Measurements from ENCODE around the gene MLIP. TPM values are rescaled to one million over a fixed set of nuclear protein-coding genes. Genes with fewer than 3 reads are reported as not detected.
"Not testable (repeated sequence)": the region's sequence is repeated elsewhere in the genome, so short reads cannot be mapped to it uniquely, and the experiment has no call there.

The MLIP gene
- total RNA-seq, 1 donor from 2014 or later: not detected

GRCh38 chr6:54216336-54216735 lies 105.1 kb downstream of the MLIP start:
- intact Hi-C loops (cut with micrococcal nuclease): no loop called here

GRCh38 chr6:54217018-54217417 lies 105.8 kb downstream of the MLIP start:
- intact Hi-C loops (cut with micrococcal nuclease): no loop called here

GRCh38 chr6:54222217-54222616 lies 111.0 kb downstream of the MLIP start:
- intact Hi-C loops (cut with micrococcal nuclease): no loop called here

DNA sequence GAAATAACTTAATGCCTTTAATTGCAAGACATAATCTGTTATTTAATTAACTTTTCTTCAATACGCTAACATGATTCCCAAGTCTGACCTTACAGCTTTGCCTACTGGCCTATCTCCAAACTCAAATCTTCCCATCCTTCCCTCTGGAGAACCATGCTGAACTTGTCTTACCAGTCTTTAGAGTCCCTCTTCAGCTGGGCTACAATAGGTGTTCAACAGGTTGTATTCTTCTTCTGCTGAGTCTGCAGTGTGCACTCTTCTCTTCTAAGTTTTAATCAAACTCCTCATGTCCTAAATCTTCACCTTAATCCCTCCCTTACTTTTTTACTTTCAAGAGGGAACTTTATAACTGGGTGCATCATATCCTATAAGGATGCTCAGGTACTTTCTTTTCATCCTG lies 121.5 kb downstream of the MLIP start:
- intact Hi-C loops (cut with micrococcal nuclease): no loop called here

- intact Hi-C loops (cut with micrococcal nuclease): no loop called here
These were observed 123.3 kb downstream of the MLIP start for GRCh38 chr6:54234539-54234938.

DNA sequence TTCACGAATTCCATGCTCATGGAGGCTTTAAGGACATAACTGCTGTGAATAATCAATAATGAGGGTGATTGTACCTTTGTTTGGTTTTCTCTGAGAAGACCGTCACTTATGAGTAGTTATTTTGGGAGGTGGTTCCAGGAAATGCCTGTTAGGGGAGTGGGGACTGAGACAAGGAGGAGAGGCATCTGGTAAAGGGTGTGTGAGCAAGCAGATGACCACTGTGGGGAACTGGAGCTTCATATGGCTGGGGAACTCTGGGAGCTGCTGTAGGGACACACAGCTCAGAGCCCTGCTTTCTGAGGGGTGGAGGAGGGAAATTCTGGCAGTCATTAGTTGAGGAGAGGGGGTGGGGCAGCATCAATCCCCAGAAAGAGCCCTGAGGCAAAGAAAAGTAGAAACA lies 125.7 kb downstream of the MLIP start:
- intact Hi-C loops (cut with micrococcal nuclease): no loop called here

GRCh38 chr6:54238396-54238795 lies 127.2 kb downstream of the MLIP start:
- intact Hi-C loops (cut with micrococcal nuclease): no loop called here

- intact Hi-C loops (cut with micrococcal nuclease): no loop called here
These were observed 132.5 kb downstream of the MLIP start for GRCh38 chr6:54243699-54244098.

- intact Hi-C loops (cut with micrococcal nuclease): no loop called here
These were observed 133.2 kb downstream of the MLIP start for GRCh38 chr6:54244430-54244829.

- intact Hi-C loops (cut with micrococcal nuclease): no loop called here
These were observed 134.0 kb downstream of the MLIP start for GRCh38 chr6:54245265-54245664.

- intact Hi-C loops (cut with micrococcal nuclease): no loop called here
These were observed 137.1 kb downstream of the MLIP start for GRCh38 chr6:54248319-54248718.

DNA sequence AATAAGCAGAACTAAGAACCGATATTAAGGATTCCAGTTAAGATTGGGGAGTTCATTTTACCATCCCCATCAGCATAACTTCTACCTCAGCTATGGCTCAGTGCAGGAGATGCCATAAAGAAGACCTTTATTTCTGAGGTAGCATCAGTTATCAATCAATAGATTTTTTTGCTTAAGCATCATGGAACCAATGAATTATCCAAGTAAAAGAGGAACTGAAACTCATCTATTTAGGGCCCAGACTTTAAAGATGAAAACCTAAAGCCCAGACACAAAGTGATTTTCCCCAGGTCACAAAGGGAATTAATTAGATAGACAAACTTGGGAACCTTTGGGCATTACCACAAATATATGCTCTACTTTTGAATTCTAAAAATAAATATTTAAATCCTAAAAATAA lies 137.8 kb downstream of the MLIP start:
- intact Hi-C loops (cut with micrococcal nuclease): no loop called here

- intact Hi-C loops (cut with micrococcal nuclease): not testable (repeated sequence)
These were observed 138.6 kb downstream of the MLIP start for GRCh38 chr6:54249812-54250211.

DNA sequence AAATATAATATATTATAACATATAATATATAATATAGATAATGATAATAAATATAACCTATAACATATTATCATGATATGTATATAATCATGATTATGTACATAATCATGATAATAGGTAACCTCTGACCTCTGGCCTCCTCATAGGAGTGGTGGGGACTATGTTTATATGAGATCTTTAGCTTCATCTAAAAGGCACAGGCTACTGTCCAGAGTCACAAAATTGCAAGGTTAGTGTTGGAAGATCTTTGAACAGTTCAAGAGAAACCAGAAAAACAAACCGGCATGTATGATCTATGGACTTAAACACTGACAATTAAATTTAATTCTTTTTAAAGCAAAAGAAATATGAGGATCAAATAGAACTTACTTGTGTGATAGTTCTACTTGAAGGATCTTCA lies 141.3 kb downstream of the MLIP start:
- intact Hi-C loops (cut with micrococcal nuclease): no loop called here

GRCh38 chr6:54252916-54253315 lies 141.7 kb downstream of the MLIP start:
- intact Hi-C loops (cut with micrococcal nuclease): no loop called here

DNA sequence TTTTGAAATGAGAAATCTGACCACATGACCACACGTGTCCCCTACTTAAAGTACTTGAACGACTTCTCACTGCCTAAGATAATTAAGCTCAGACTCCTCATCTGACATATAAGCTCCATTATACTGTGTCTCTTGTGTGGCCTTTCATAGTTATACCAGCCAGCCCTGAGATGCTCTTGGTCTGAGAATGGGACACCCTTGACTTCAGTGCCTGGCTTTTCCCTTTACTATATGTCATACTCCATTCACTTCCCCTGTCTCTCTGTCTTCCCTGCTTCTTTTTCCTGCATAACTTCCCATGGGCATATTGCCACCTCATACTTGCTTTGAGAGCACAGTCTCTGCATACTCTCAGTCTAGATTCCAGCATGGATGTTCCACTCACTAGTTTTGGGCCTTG lies 143.6 kb downstream of the MLIP start:
- intact Hi-C loops (cut with micrococcal nuclease): no loop called here

DNA sequence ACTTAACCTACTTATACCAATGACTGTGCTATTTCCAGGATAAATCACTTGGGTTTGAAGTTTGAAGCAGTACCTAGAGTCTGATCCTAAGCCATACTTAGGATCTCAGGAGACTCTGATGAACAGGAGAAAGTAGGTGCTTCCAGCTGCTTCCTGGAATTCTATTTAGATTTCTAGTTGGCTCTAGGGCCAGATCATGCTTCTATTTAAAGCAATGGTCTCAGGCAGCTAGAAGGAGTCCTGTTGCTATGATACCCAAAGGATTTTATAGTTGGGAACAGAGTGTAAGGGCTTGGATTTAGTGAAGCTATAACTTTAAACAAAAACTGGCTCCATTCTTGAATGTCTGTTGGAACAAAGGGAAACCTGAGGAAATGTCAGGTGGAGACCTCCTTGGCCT lies 144.6 kb downstream of the MLIP start:
- intact Hi-C loops (cut with micrococcal nuclease): no loop called here

DNA sequence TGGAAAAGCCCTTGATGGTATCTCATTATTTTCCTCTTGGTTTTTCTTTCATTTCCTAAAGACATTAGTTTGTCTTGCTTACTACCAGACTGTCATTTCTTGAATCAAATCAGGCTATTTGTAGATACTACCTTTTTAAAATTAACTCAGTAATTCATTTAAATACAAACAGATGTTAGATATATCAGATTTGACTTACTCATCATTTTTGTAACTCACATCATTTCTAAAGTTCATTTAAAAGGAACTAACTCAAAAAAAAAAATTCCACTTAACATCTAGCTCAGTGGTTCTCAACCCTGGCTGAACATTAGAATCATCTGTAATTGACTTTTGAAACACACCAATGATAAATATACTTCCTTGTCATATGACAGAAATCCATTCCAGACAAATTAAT lies 148.8 kb downstream of the MLIP start:
- intact Hi-C loops (cut with micrococcal nuclease): loop anchor here (10.0 kb wide), 1 partner anchor 275 kb away; no protein-coding TSS in a partner anchor

GRCh38 chr6:54262499-54262898 lies 151.3 kb downstream of the MLIP start:
- intact Hi-C loops (cut with micrococcal nuclease): loop anchor here (10.0 kb wide), 1 partner anchor 278 kb away; no protein-coding TSS in a partner anchor

- intact Hi-C loops (cut with micrococcal nuclease): loop anchor here (10.0 kb wide), 1 partner anchor 278 kb away; no protein-coding TSS in a partner anchor
These were observed 151.7 kb downstream of the MLIP start for GRCh38 chr6:54262971-54263370.

DNA sequence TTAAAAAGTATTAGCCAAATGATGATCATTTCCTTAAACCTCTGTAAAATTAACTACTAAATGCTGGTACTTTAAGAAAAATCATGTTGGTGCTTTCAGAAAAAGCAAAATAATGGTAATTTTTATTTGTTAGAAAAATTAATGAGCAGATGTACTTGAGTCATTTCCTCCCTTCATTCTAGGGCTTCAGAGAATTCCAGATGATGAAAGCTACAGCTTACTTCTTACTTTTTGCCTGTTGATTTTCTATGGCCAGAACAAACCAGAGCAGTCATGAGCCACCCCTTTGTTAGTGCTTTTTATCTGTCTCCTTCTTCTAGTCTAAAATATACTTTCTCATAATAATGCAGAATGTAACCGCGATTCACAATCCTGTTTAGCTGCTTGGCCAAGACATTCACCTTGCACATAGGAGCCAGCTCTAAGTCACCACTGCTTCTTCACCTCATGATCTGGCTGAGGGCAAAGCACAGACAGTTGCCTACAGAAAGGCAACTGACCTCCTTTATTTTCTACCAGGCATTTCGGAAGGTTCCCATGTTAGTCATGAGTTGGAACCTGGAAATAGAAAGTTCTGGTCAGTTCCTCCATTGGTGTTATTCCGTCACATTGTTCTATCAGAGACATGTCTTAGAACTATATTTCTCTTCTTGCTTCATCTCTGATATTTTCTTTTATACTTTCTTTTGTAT lies 153.5 kb downstream of the MLIP start:
- intact Hi-C loops (cut with micrococcal nuclease): loop anchor here (10.0 kb wide), 1 partner anchor 280 kb away; no protein-coding TSS in a partner anchor

- intact Hi-C loops (cut with micrococcal nuclease): loop anchor here (10.0 kb wide), 1 partner anchor 282 kb away; no protein-coding TSS in a partner anchor
These were observed 155.2 kb downstream of the MLIP start for GRCh38 chr6:54266400-54266923.

- intact Hi-C loops (cut with micrococcal nuclease): loop anchor here (10.0 kb wide), 1 partner anchor 283 kb away; no protein-coding TSS in a partner anchor
These were observed 156.6 kb downstream of the MLIP start for GRCh38 chr6:54267798-54268197.

All from T-helper 2 cell treated with Interferon-gamma antibody and Interleukin-4, amounts not matched to agents 100 ng/mL and 5 ng/mL, for 36 hours (primary cell).